Skin epidermis (tissue), 12 donors: ENCODE results near the gene BBX.
A peak's percentile ranks its signal among the peaks of the same experiment; 100 is the strongest.

Experiments used
- H3K27ac ChIP-seq, 21 experiments: fragments of 200-600 bp; sonication (generic) in 11 of 21; one replicate each; pipeline ENCODE4 v1.5.0; 2020; ENCODE audit warnings: mild to moderate bottlenecking in 3 of 21, inconsistent platforms in 2 of 21, moderate library complexity in 2 of 21
- H3K4me3 ChIP-seq, 7 experiments: fragments of 200-600 bp; sonication (generic) in 2 of 7; one replicate each; pipeline ENCODE4 v1.5.0; 2020; ENCODE audit warnings: inconsistent platforms in 2 of 7, mild to moderate bottlenecking in 2 of 7, moderate library complexity in 1 of 7

The BBX gene

GRCh38 chr3:107522510-107523288, at the start of gene BBX:
TSS of gene BBX (plus strand) at chr3:107522962. CDS start at chr3:107710461, 187,499 bp downstream.
- Histone ChIP-seq H3K4me3 (peak within 1 kb of the TSS; percentile 54 to 96 (median 88)), H3K27ac (peak within 1 kb of the TSS; percentile 77 to 99 (median 92))

- Histone ChIP-seq H3K4me3 (no peak overlapping the region), H3K27ac (no peak overlapping the region)
These were observed 46.3 kb upstream of the BBX start for GRCh38 chr3:107476462-107476861.

GRCh38 chr3:107487490-107487889, 35.3 kb upstream of the BBX start:
- Histone ChIP-seq H3K27ac (no peak overlapping the region), H3K4me3 (no peak overlapping the region)

GRCh38 chr3:107488942-107489341, 33.8 kb upstream of the BBX start:
- Histone ChIP-seq H3K27ac (no peak overlapping the region), H3K4me3 (no peak overlapping the region)

- H3K27ac ChIP-seq: no peak overlapping the region
- H3K4me3 ChIP-seq: no peak overlapping the region
These were observed 29.6 kb upstream of the BBX start for GRCh38 chr3:107493134-107493533.

GRCh38 chr3:107496855-107497254, 25.9 kb upstream of the BBX start:
- H3K27ac ChIP-seq: no peak overlapping the region
- no peak overlapping the region for H3K4me3 ChIP-seq

- no peak overlapping the region for H3K27ac ChIP-seq
- no peak overlapping the region for H3K4me3 ChIP-seq
These were observed 24.1 kb upstream of the BBX start for GRCh38 chr3:107498646-107499045.

- Histone ChIP-seq H3K27ac (no peak overlapping the region), H3K4me3 (no peak overlapping the region)
These were observed 16.3 kb upstream of the BBX start for GRCh38 chr3:107506458-107506857.

- Histone ChIP-seq H3K27ac (no peak overlapping the region), H3K4me3 (no peak overlapping the region)
These were observed 14.4 kb upstream of the BBX start for GRCh38 chr3:107508331-107508730.

GRCh38 chr3:107512108-107512507, 10.7 kb upstream of the BBX start:
- H3K4me3 ChIP-seq: no peak overlapping the region
- no peak overlapping the region for H3K27ac ChIP-seq

- Histone ChIP-seq H3K27ac (no peak overlapping the region), H3K4me3 (no peak overlapping the region)
These were observed 8.3 kb upstream of the BBX start for GRCh38 chr3:107514453-107514852.

GRCh38 chr3:107516475-107516874, 6.3 kb upstream of the BBX start:
- H3K4me3 ChIP-seq: no peak overlapping the region
- no peak overlapping the region for H3K27ac ChIP-seq

- Histone ChIP-seq H3K27ac (no peak overlapping the region), H3K4me3 (no peak overlapping the region)
These were observed 2.2 kb upstream of the BBX start for GRCh38 chr3:107520535-107520934.

GRCh38 chr3:107521469-107522059, 1.2 kb upstream of the BBX start:
- Histone ChIP-seq H3K27ac (no peak overlapping the region), H3K4me3 (no peak overlapping the region)

GRCh38 chr3:107523289-107523538, 452 bp downstream of the BBX start:
- Histone ChIP-seq H3K27ac (peak overlapping the region; percentile 77 to 99 (median 92)), H3K4me3 (peak overlapping the region; percentile 54 to 96 (median 88))

GRCh38 chr3:107523539-107524325, 970 bp downstream of the BBX start:
- peak overlapping the region; percentile 77 to 99 (median 92) for H3K27ac ChIP-seq
- H3K4me3 ChIP-seq: peak overlapping the region; percentile 54 to 96 (median 88)

GRCh38 chr3:107524326-107524840, 1.6 kb downstream of the BBX start:
- peak overlapping the region in 20 of 21 experiments; percentile 86 to 99 (median 92) for H3K27ac ChIP-seq
- H3K4me3 ChIP-seq: peak overlapping the region; percentile 54 to 96 (median 88)

- Histone ChIP-seq H3K27ac (peak overlapping the region in 20 of 21 experiments; percentile 86 to 99 (median 92)), H3K4me3 (peak overlapping the region; percentile 54 to 96 (median 88))
These were observed 2.3 kb downstream of the BBX start for GRCh38 chr3:107524841-107525643.

- Histone ChIP-seq H3K4me3 (peak overlapping the region; percentile 54 to 96 (median 88)), H3K27ac (peak overlapping the region in 19 of 21 experiments; percentile 44 to 99 (median 92))
These were observed 3.0 kb downstream of the BBX start for GRCh38 chr3:107525644-107526305.
